GM20000 (cell line): ENCODE data around the gene SLC38A8.

Source experiments
- DNase-seq: peaks from one replicate; pipeline ENCODE4 v3.0.0; 2012; ENCODE audit warnings: low spot score
- TF ChIP-seq, protein P1 (sequence below): IDR thresholded peaks from 2 replicates; pipeline ENCODE4 v1.5.1; 2012; ENCODE audit warnings: mild to moderate bottlenecking, control low read depth; ENCODE audit errors: extremely low read depth, missing control alignments

Gene SLC38A8

DNA sequence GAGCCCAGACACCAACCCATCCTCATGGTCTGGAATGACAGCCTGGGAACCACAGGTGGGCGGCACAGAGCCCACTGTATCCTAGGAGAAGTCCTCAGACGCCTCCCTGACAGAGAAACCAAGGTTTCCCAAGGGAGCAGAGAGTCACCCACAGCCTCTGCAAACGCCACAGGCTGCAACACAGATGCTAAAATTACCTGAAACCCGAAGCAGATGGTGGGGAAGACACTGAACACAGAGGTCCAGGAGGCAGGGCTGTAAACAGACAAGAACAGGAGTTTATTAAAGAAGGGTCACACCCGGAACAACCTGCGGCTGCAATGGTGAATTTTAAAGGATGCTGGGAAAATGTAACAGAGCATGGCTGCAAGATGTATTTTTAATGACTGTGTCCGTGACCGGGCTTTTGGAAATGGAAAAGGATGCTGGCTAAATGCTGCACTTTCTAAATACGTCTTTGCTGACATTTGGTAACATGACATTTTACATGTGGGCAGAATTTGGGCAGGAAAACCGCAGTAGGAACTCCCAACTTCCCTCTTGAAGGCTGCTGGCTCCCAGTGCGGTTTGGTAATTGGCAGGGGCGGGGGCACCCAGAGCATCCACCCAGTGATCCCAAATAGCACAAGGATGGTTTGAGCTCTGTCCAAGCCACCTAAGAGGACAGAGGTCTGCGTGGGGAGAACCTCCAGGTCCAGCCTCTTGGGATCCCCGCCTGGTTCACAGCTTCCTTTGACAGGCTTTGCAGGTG lies 13.1 kb downstream of the SLC38A8 start:
- DNase-seq, result no peak
- TF ChIP-seq, protein P1, sequence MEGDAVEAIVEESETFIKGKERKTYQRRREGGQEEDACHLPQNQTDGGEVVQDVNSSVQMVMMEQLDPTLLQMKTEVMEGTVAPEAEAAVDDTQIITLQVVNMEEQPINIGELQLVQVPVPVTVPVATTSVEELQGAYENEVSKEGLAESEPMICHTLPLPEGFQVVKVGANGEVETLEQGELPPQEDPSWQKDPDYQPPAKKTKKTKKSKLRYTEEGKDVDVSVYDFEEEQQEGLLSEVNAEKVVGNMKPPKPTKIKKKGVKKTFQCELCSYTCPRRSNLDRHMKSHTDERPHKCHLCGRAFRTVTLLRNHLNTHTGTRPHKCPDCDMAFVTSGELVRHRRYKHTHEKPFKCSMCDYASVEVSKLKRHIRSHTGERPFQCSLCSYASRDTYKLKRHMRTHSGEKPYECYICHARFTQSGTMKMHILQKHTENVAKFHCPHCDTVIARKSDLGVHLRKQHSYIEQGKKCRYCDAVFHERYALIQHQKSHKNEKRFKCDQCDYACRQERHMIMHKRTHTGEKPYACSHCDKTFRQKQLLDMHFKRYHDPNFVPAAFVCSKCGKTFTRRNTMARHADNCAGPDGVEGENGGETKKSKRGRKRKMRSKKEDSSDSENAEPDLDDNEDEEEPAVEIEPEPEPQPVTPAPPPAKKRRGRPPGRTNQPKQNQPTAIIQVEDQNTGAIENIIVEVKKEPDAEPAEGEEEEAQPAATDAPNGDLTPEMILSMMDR, result no peak

DNA sequence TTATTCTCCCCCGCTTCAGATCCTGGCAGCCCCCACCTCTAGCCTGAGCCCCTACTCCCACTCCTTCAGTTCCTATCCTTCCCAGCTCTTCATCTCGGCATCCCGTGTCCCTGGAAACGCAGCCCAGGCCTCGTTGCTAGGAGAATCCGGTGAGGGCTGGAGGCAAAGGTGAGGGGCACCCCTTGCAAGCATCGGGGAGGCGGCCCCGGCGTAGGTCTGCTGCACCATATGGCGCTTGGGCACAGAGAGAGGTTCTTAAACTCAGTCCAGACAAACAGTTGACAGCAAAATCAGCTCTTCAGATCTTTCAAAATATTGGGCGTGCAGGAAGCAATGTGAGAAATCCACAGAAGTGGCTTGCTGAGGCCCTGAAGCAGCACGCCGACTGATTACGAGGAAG lies 15.0 kb downstream of the SLC38A8 start:
- DNase-seq, result no peak
- TF ChIP-seq, protein P1, result no peak

DNA sequence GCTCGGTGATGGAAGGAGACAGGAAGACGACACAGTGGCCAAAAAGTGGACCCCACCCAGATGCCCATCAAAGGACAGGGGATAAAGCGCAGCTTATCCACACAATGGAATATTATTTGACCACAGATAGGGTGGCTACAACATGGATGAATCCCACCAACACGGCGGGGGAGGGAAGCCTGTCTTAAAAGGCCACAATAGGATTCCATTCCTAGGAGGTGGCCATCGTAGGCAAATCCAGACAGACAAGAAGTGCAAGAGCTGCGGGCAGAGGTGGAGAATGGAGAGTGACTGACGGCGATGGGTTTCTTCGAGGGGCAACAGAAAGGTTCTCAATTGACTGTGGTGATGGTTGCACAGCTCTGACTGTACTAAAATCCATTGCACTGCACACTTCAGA lies 16.0 kb downstream of the SLC38A8 start:
- TF ChIP-seq, protein P1, result no peak
- DNase-seq, result no peak

DNA sequence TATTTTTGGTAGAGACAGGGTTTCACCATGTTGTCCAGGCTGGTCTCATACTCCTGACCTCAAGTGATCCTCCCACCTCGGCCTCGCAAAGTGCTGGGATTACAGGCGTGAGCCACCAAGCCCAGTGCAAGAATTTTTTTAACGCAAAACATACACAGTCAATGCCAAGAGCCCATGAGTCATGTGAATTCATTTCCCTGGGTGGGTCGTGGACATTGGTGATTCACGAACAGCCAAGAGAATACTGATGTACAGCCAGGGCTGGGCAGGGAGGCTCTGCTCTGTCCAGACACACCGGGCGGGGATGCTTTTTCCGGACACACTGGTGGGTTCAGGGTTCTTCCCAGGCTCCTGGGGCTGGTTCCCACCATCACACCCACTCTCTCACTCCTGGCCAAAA lies 17.7 kb downstream of the SLC38A8 start:
- TF ChIP-seq, protein P1, result no peak
- no peak for DNase-seq

DNA sequence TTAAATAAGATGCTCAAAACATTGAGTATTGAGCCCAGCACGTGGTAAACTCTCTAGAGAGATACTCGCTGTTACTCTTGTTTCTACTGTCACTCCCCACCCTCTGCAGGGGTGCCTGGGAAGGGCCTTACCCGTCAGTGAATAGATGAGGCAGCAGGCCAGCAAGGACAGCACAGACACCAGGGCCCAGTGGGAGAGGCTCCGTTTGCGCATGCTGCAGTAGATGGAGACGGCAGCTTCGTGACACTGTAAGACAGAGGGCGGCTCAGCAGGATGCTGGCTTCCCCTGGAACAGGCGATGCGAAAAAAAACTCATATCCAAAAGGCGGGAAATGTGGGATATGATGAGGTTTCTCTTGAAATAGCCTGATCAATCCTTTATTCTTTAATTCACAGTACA lies 20.0 kb downstream of the SLC38A8 start:
- no peak for DNase-seq
- TF ChIP-seq, protein P1, result no peak

DNA sequence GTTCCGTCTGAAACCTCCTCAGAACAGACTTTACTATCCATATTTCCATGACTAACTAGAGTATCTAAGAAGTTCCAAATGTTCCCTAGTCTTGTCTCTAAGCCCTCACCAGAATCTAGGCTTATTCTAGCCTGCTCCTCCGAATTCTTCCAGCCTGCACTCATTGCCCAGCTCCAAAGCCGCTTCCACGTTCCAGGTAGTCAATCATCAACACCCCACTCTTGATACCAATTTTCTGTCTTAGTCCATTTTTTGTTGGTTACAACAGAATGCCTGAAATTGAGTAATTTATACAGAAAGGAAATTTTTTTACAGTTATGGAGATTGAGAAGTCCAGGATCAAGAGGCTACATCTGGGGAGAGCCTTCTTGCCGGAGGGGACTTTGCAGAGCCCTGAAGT lies 21.1 kb downstream of the SLC38A8 start:
- TF ChIP-seq, protein P1, result no peak
- DNase-seq, result no peak

DNA sequence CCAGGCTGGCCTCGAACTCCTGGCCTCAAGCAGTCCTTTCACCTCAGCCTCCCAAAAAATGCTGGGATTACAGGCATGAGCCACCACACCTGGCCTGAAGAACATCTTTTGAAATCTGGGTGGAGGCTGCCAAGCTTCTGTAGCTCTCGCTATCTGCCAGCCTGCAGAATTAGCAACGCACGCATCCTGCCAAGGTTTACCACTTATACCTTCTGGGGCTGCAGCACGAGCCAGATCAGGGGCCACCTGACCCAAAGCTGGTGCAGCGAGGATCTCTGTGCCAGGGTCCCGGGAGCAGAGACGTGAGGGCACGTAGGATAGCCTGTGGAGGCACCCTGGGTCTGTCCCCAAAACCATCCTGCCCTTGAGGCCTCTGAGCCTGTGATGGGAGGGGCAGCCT lies 22.2 kb downstream of the SLC38A8 start:
- DNase-seq, result no peak
- TF ChIP-seq, protein P1, result no peak
